DOHH2 (cell line): ENCODE results near the gene B4GALT2.

Experiments used
- H3F3A ChIP-seq: fragments of 200-600 bp; sonication (generic), shearing (Covaris generic); 2 replicates; pipeline ENCODE4 v1.6.0; 2016; ENCODE audit warnings: antibody characterized with exemption, mild to moderate bottlenecking; ENCODE audit not compliant: control insufficient read depth, insufficient read depth
- H3K27ac ChIP-seq: fragments of 200-600 bp; sonication (generic); 2 replicates; pipeline ENCODE4 v1.5.1; 2014; ENCODE audit warnings: low read depth, mild to moderate bottlenecking, low read length, moderate library complexity
- H3K27me3 ChIP-seq: fragments of 200-600 bp; sonication (generic); 2 replicates; pipeline ENCODE4 v1.6.1; 2014; ENCODE audit warnings: mild to moderate bottlenecking, low read length, mixed read lengths; ENCODE audit not compliant: control insufficient read depth
- H3K36me3 ChIP-seq: fragments of 200-600 bp; sonication (generic); 2 replicates; pipeline ENCODE4 v1.6.1; 2014; ENCODE audit warnings: mild to moderate bottlenecking, low read length, moderate library complexity, mixed read lengths; ENCODE audit not compliant: control insufficient read depth
- H3K4me1 ChIP-seq: fragments of 200-600 bp; sonication (generic); 2 replicates; pipeline ENCODE4 v1.6.1; 2014; ENCODE audit warnings: mild to moderate bottlenecking, low read length, mixed read lengths; ENCODE audit not compliant: control insufficient read depth
- H3K4me2 ChIP-seq: fragments of 200-600 bp; sonication (generic); 2 replicates; pipeline ENCODE4 v1.6.0; 2014; ENCODE audit warnings: mild to moderate bottlenecking, low read length, moderate library complexity
- H3K4me3 ChIP-seq: fragments of 200-600 bp; sonication (generic); 2 replicates; pipeline ENCODE4 v1.5.1; 2014; ENCODE audit warnings: mild to moderate bottlenecking, low read length, mixed read lengths
- H3K79me2 ChIP-seq: fragments of 200-600 bp; sonication (generic); 2 replicates; pipeline ENCODE4 v1.6.1; 2014; ENCODE audit warnings: mild to moderate bottlenecking, low read length, mixed read lengths; ENCODE audit not compliant: control insufficient read depth
- H3K9me2 ChIP-seq: fragments of 200-600 bp; sonication (generic); replicated peaks from 2 replicates; pipeline ENCODE4 v1.6.1; 2014; ENCODE audit warnings: mild to moderate bottlenecking, low read length, mixed read lengths; ENCODE audit not compliant: control insufficient read depth
- H3K9me3 ChIP-seq: fragments of 200-600 bp; sonication (generic); 2 replicates; pipeline ENCODE4 v1.6.1; 2014; ENCODE audit warnings: antibody characterized with exemption, low read length, mixed read lengths; ENCODE audit not compliant: control insufficient read depth, insufficient read depth
- H4K20me1 ChIP-seq: fragments of 200-600 bp; sonication (generic); 2 replicates; pipeline ENCODE4 v1.6.0; 2014; ENCODE audit warnings: low read depth, mild to moderate bottlenecking, antibody characterized with exemption, low read length, moderate library complexity; ENCODE audit not compliant: control insufficient read depth, insufficient read depth
- CTCF ChIP-seq: fragments of 200-600 bp; sonication (generic); IDR thresholded peaks from one replicate; pipeline ENCODE4 v1.5.1; 2014; ENCODE audit warnings: antibody characterized with exemption, mild to moderate bottlenecking, low read depth, low read length; ENCODE audit not compliant: poor library complexity, severe bottlenecking
- EZH2phosphoT487 ChIP-seq: fragments of 200-600 bp; sonication (generic); IDR thresholded peaks from 2 replicates; pipeline ENCODE4 v1.6.1; 2017; ENCODE audit warnings: borderline replicate concordance, mild to moderate bottlenecking, antibody characterized with exemption, low read length, moderate library complexity, mixed read lengths

The B4GALT2 gene

GRCh38 chr1:43934101-43934985, 44.7 kb upstream of the B4GALT2 start:
- H3K27ac ChIP-seq, result no peak overlapping the region
- no peaks in the 10 kb centered on the region for H3K79me2 ChIP-seq
- H3K4me1 ChIP-seq, result peaks cover 5% of the 10 kb centered on the region
- no peaks in the 10 kb centered on the region for H3K27me3 ChIP-seq
- H3K9me3 ChIP-seq, result no peaks in the 10 kb centered on the region
- H4K20me1 ChIP-seq, result no peaks in the 10 kb centered on the region
- H3K4me3 ChIP-seq, result no peak overlapping the region
- TF ChIP-seq CTCF (peak; percentile 74), EZH2phosphoT487 (no peak)
- no peak overlapping the region for H3K4me2 ChIP-seq
- H3K36me3 ChIP-seq, result no peaks in the 10 kb centered on the region; the same call in 1 of the 2 replicates
- H3F3A ChIP-seq, result no peaks in the 10 kb centered on the region
- H3K9me2 ChIP-seq, result no peaks in the 10 kb centered on the region

- Histone ChIP-seq H4K20me1 (no peaks in the 10 kb centered on the region), H3K27me3 (no peaks in the 10 kb centered on the region), H3K36me3 (no peaks in the 10 kb centered on the region; the same call in 1 of the 2 replicates), H3K9me3 (no peaks in the 10 kb centered on the region), H3K4me1 (peaks cover 5% of the 10 kb centered on the region), H3K27ac (no peak overlapping the region), H3K4me3 (no peak overlapping the region), H3K4me2 (no peak overlapping the region), H3K9me2 (no peaks in the 10 kb centered on the region), H3F3A (no peaks in the 10 kb centered on the region), H3K79me2 (no peaks in the 10 kb centered on the region)
- TF ChIP-seq EZH2phosphoT487, result no peak
- TF ChIP-seq CTCF, result no peak
Observed at GRCh38 chr1:43934986-43935324, 44.1 kb upstream of the B4GALT2 start.

- no peaks in the 10 kb centered on the region for H3K9me3 ChIP-seq
- H3K4me3 ChIP-seq, result no peak overlapping the region
- no peaks in the 10 kb centered on the region for H3F3A ChIP-seq
- no peaks in the 10 kb centered on the region for H3K9me2 ChIP-seq
- H3K4me2 ChIP-seq, result 0 out of 2 replicates have a peak overlapping the region, but pooled peaks have one; percentile 16
- TF ChIP-seq CTCF (no peak), EZH2phosphoT487 (no peak)
- H4K20me1 ChIP-seq, result no peaks in the 10 kb centered on the region
- H3K27me3 ChIP-seq, result no peaks in the 10 kb centered on the region
- no peaks in the 10 kb centered on the region for H3K79me2 ChIP-seq
- H3K27ac ChIP-seq, result no peak overlapping the region
- no peaks in the 10 kb centered on the region; the same call in 1 of the 2 replicates for H3K36me3 ChIP-seq
- H3K4me1 ChIP-seq, result peaks cover 5% of the 10 kb centered on the region
Observed at GRCh38 chr1:43935711-43936427, 43.1 kb upstream of the B4GALT2 start.
